WERI-Rb-1 (cell line): ENCODE data around the gene FAM3B.

Source experiments
- DNase-seq: peaks from one replicate; pipeline ENCODE4 v3.0.0-alpha.2; 2020
- H3K27ac ChIP-seq: fragments of 250-450 bp; sonication (Bioruptor Pico); 2 replicates; pipeline ENCODE4 v1.5.1; 2020; ENCODE audit warnings: mild to moderate bottlenecking, moderate library complexity
- H3K27me3 ChIP-seq: fragments of 250-450 bp; sonication (Bioruptor Pico); 2 replicates; pipeline ENCODE4 v1.5.1; 2021; ENCODE audit warnings: mild to moderate bottlenecking, low read depth, moderate library complexity; ENCODE audit not compliant: insufficient read depth, severe bottlenecking
- H3K36me3 ChIP-seq: fragments of 250-450 bp; sonication (Bioruptor Pico); 2 replicates; pipeline ENCODE4 v1.5.1; 2020; ENCODE audit warnings: mild to moderate bottlenecking, moderate library complexity
- H3K4me3 ChIP-seq: 2 replicates; pipeline ENCODE4 v1.5.1; 2011; ENCODE audit warnings: low read depth, mild to moderate bottlenecking, control low read depth, low read length
- H3K9me3 ChIP-seq: fragments of 250-450 bp; sonication (Bioruptor Pico); 2 replicates; pipeline ENCODE4 v1.5.1; 2021; ENCODE audit warnings: mild to moderate bottlenecking, moderate library complexity; ENCODE audit not compliant: severe bottlenecking
- CTCF ChIP-seq: IDR thresholded peaks from 2 replicates; pipeline ENCODE4 v1.5.1; 2011; ENCODE audit warnings: low read depth, mild to moderate bottlenecking, control low read depth, inconsistent platforms, low read length

FAM3B gene

DNA sequence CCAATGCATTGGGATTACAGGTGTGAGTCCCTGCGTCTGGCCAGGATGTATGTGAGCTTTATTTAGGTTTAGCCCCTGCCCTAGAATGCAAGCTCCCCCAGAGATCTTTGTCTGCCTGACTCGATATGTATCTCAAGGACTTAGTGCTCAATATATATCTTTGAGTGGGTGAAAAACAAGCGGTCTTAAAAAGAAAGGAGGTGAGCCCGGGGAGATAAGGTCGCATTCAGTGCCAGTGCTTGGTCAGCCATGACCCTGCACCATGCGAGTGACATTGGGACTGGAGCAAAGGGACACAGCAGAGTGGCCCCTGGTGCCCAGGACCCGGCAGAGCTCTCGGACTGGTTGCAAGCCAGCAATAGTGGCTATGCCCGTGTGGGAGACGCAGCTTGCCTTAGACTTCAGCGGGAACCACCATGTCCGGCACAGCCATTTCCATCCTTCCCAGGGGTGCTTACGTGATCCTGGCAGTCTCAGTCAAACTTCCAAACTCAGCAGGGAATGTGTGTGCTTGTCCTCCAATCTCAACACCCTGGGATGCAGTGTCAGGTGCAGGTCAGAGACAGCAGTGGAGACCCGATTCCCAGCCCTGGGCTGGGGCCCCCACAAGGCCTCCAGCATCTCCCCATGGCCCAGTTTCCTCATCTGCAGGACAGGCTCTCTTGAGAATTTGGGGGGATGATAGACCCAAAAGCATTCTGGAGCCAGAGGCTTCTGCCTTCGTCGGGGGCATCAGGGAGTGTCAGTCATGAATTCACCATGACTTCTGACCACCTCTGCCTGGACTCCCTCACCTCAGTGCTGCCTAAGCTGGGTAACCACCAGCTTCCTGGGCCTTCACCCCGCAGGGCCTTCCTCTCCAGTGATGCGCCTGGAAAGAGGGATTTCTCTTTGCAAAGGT lies 47.0 kb downstream of the FAM3B start:
- no peaks in the 10 kb centered on the region for H3K27me3 ChIP-seq
- no peak for DNase-seq
- no peak overlapping the region for H3K4me3 ChIP-seq

GRCh38 chr21:41364308-41364707 lies 47.7 kb downstream of the FAM3B start:
- no peak for TF ChIP-seq CTCF
- Histone ChIP-seq H3K27ac (no peak overlapping the region), H3K27me3 (no peaks in the 10 kb centered on the region), H3K4me3 (no peak overlapping the region), H3K36me3 (no peaks in the 10 kb centered on the region), H3K9me3 (no peaks in the 10 kb centered on the region)
- DNase-seq: no peak

More for the DNA sequence above, 47.0 kb downstream of the FAM3B start:
- no peak overlapping the region for H3K27ac ChIP-seq
- no peaks in the 10 kb centered on the region for H3K36me3 ChIP-seq
- H3K9me3 ChIP-seq: no peaks in the 10 kb centered on the region
- no peak for TF ChIP-seq CTCF

- Histone ChIP-seq H3K27ac (no peak overlapping the region), H3K9me3 (no peaks in the 10 kb centered on the region), H3K4me3 (no peak overlapping the region), H3K36me3 (no peaks in the 10 kb centered on the region), H3K27me3 (no peaks in the 10 kb centered on the region)
- DNase-seq: no peak
- TF ChIP-seq CTCF: no peak
Measured at GRCh38 chr21:41365377-41366107, 48.9 kb downstream of the FAM3B start.

DNA sequence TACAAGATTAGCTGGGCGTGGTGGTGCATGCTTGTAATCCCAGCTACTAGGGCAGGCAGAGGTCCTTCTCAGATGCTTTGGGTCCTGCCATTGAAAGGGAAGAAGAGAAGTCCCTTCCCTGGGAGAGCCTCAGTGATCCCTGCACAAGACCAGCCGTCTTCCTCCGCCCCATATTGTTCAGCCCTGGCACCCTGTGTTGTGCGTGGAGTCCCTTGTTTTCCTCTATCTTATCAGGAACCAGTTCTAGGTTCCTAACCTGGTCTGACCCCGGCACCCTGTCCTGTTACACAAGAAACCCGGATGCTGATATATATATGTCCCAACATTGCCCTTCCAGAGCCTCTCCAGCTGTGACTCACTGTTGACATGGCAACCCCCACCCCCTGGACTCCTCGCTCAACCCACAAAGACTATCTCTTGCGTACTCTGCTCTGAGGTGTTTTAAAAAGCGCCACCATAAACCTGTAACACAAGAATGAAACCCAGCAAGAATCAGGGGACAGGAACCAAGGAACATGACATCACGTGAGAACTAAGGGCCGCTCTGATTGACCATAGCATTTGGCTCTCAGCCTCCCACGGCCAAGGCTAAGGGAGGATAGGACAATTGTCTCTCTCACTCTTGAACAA lies 50.0 kb downstream of the FAM3B start:
- Histone ChIP-seq H3K27me3 (no peaks in the 10 kb centered on the region), H3K36me3 (no peaks in the 10 kb centered on the region), H3K27ac (no peak overlapping the region), H3K9me3 (no peaks in the 10 kb centered on the region), H3K4me3 (no peak overlapping the region)
- TF ChIP-seq CTCF: no peak
- no peak for DNase-seq

- TF ChIP-seq CTCF: no peak
- Histone ChIP-seq H3K27ac (no peak overlapping the region), H3K4me3 (no peak overlapping the region), H3K9me3 (no peaks in the 10 kb centered on the region), H3K27me3 (no peaks in the 10 kb centered on the region), H3K36me3 (no peaks in the 10 kb centered on the region)
- peak; percentile 30 for DNase-seq
Measured at GRCh38 chr21:41367301-41367944, 50.8 kb downstream of the FAM3B start.
